Panc1 (cell line): ENCODE measurements around the gene CATSPER4. TPM values are rescaled to one million over a fixed set of nuclear protein-coding genes. Genes with fewer than 3 reads are reported as not detected.

Source experiments
- ATAC-seq: fragments of 200-7000 bp; cut with Tn5 transposase; 2 replicates; pipeline ENCODE4 v1.9.1; 2020; ENCODE audit warnings: mild to moderate bottlenecking, moderate library complexity
- BruUV-seq: library from RNA; stranded (reverse); fragments of 400-500 nt; replicated peaks from 2 replicates; lab custom pipeline; 2021; lab: Mats Ljungman, UMichigan
- CTCF ChIA-PET: fragments of 300-600 bp; sonication (Branson Sonifier 250); formaldehyde crosslinking; loops from one replicate; lab custom pipeline; 2022; ENCODE audit warnings: antibody characterized with exemption; lab: Charles Lee
- POLR2A ChIA-PET: fragments of 300-600 bp; sonication (Branson Sonifier 250); formaldehyde crosslinking; loops from one replicate; lab custom pipeline; 2022; ENCODE audit warnings: antibody characterized with exemption; lab: Charles Lee
- DNase-seq: peaks from one replicate; pipeline ENCODE4 v3.0.0-alpha.2; 2010; ENCODE audit warnings: low read depth, low spot score
- H3K27ac ChIP-seq: 2 replicates; pipeline ENCODE4 v1.5.1; 2011; ENCODE audit warnings: mild to moderate bottlenecking, low read length, inconsistent platforms
- H3K27me3 ChIP-seq: fragments of 200-500 bp; sonication (Bioruptor generic); 2 replicates; pipeline ENCODE4 v1.6.0; 2014; ENCODE audit warnings: low read length, inconsistent platforms; ENCODE audit not compliant: control insufficient read depth, insufficient read depth
- H3K36me3 ChIP-seq: fragments of 200-500 bp; sonication (Bioruptor generic); 2 replicates; pipeline ENCODE4 v1.5.1; 2014; ENCODE audit warnings: inconsistent platforms, mild to moderate bottlenecking, low read length, moderate library complexity; ENCODE audit not compliant: control insufficient read depth, insufficient read depth
- H3K4me1 ChIP-seq: 2 replicates; pipeline ENCODE4 v1.5.1; 2011; ENCODE audit warnings: inconsistent platforms, mild to moderate bottlenecking, low read length, moderate library complexity; ENCODE audit not compliant: control insufficient read depth, insufficient read depth
- H3K4me3 ChIP-seq, 2 experiments: 2 replicates each; pipeline ENCODE4 v1.5.1; 2011 to 2012; ENCODE audit warnings: low read depth in 2 of 2, low read length in 2 of 2, mild to moderate bottlenecking in 2 of 2, inconsistent platforms in 1 of 2, moderate library complexity in 1 of 2
- H3K9me3 ChIP-seq: fragments of 200-500 bp; sonication (Bioruptor generic); 2 replicates; pipeline ENCODE4 v1.5.1; 2014; ENCODE audit warnings: low read depth, mild to moderate bottlenecking, inconsistent platforms, low read length, moderate library complexity; ENCODE audit not compliant: control insufficient read depth, insufficient read depth
- POLR2AphosphoS5 ChIP-seq: IDR thresholded peaks from 2 replicates; pipeline ENCODE4 v1.6.1; 2012; ENCODE audit warnings: mild to moderate bottlenecking, low read depth, low read length, moderate library complexity
- SIN3A ChIP-seq: IDR thresholded peaks from 2 replicates; pipeline ENCODE4 v1.6.1; 2012; ENCODE audit warnings: low read depth, mild to moderate bottlenecking, low read length, moderate library complexity, borderline replicate concordance; ENCODE audit not compliant: insufficient read depth
- TCF7L2 ChIP-seq: IDR thresholded peaks from 2 replicates; pipeline ENCODE4 v1.6.1; 2011; ENCODE audit warnings: mild to moderate bottlenecking, low read depth, low read length, inconsistent platforms
- in situ Hi-C: cut with HindIII; loops from 2 replicates; pipeline ENCODE4 v1.10.0; 2016; ENCODE audit warnings: low sequenced_read_pairs, low pct_unique_long_range_greater_than_20kb
- intact Hi-C: fragments of 100-400 bp; cut with micrococcal nuclease; formaldehyde crosslinking; loops from one replicate; pipeline ENCODE4 v1.10.0; 2022; ENCODE audit not compliant: unreplicated experiment
- total RNA-seq: library from RNA; stranded (reverse); gene quantifications from one replicate; pipeline ENCODE4 v1.2.1, GENCODE V29; 2021; ENCODE audit not compliant: unreplicated experiment
- TF ChIP-seq, protein P1 (sequence below): fragments of 450-650 bp; IDR thresholded peaks from 2 replicates; pipeline ENCODE4 v1.5.1; 2017; ENCODE audit warnings: mild to moderate bottlenecking
- TF ChIP-seq, protein P2 (sequence below), 2 experiments: IDR thresholded peaks; 2 replicates each; pipeline ENCODE4 v1.6.1; 2011 to 2012; ENCODE audit warnings: low read depth in 2 of 2, control low read depth in 1 of 2, low read length in 1 of 2, mild to moderate bottlenecking in 1 of 2, moderate library complexity in 1 of 2; ENCODE audit not compliant: insufficient read depth in 1 of 2

Gene CATSPER4
- total RNA-seq, 1 experiment from 2014 or later = not detected

DNA sequence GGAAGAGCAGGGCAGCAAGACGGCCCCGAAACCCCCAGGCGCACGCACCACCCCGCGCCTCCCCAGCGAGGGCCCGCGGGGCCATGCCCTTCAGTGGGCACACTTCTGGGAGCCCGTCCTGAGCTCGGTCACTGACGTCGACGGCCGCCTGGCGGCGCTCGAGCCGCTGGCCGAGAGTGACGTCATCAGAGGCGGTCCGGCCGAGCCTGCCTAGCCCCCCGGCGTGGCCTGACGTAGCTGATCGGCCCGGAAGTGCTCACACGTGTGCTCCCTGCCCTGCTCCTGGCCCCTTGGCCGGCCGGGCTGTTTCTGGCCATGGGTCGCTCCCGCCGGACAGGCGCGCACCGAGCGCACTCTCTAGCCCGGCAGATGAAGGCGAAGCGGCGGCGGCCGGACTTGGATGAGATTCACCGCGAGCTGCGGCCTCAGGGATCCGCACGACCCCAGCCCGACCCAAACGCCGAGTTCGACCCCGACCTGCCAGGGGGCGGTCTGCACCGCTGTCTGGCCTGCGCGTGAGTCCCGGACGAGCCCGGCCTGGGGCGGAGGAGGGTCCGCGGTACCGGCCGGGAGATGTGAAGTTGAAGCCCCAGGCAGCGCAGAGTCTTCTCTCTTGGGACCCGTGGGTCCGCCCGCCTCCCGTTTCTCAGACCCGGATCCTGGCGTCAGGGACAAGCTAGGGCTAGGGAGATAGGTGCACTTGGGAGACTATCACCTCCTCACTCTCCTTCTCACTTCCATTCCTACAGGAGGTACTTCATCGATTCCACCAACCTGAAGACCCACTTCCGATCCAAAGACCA lies 20.5 kb upstream of the CATSPER4 start, which contains the start of gene ZNF593:
ZNF593 (plus strand) TSS at position 240 of the 803 bp plus-strand sequence; CDS start at position 316, 76 bp downstream.
- in situ Hi-C loops = no loop called here
- DNase-seq (peak; percentile 61), ATAC-seq (peak; percentile 97)
- ChIA-PET POLR2A (interaction anchor here (0.8 kb wide), 1 partner anchor 14 kb away, joined by 3 read pairs; no protein-coding TSS in a partner anchor), CTCF (interaction anchor here (0.5 to 1.8 kb wide), 7 partner anchors 8 to 1196 kb away, joined by 3 to 10 read pairs (median 3); partner anchors contain the start of gene CEP85)
- H3K36me3 ChIP-seq = no peaks in the 10 kb centered on the region; the same call in 1 of the 2 replicates
- peaks cover 17% of the 10 kb centered on the region for H3K4me1 ChIP-seq
- peak; percentile 94; the same call in 1 of the 2 replicates for TF ChIP-seq SIN3A
- TF ChIP-seq TCF7L2 = peak; percentile 57; the same call in 1 of the 2 replicates
- TF ChIP-seq POLR2AphosphoS5 = peak; percentile 90
- TF ChIP-seq, protein P1, sequence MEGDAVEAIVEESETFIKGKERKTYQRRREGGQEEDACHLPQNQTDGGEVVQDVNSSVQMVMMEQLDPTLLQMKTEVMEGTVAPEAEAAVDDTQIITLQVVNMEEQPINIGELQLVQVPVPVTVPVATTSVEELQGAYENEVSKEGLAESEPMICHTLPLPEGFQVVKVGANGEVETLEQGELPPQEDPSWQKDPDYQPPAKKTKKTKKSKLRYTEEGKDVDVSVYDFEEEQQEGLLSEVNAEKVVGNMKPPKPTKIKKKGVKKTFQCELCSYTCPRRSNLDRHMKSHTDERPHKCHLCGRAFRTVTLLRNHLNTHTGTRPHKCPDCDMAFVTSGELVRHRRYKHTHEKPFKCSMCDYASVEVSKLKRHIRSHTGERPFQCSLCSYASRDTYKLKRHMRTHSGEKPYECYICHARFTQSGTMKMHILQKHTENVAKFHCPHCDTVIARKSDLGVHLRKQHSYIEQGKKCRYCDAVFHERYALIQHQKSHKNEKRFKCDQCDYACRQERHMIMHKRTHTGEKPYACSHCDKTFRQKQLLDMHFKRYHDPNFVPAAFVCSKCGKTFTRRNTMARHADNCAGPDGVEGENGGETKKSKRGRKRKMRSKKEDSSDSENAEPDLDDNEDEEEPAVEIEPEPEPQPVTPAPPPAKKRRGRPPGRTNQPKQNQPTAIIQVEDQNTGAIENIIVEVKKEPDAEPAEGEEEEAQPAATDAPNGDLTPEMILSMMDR = peak; percentile 98
- TF ChIP-seq, protein P2, sequence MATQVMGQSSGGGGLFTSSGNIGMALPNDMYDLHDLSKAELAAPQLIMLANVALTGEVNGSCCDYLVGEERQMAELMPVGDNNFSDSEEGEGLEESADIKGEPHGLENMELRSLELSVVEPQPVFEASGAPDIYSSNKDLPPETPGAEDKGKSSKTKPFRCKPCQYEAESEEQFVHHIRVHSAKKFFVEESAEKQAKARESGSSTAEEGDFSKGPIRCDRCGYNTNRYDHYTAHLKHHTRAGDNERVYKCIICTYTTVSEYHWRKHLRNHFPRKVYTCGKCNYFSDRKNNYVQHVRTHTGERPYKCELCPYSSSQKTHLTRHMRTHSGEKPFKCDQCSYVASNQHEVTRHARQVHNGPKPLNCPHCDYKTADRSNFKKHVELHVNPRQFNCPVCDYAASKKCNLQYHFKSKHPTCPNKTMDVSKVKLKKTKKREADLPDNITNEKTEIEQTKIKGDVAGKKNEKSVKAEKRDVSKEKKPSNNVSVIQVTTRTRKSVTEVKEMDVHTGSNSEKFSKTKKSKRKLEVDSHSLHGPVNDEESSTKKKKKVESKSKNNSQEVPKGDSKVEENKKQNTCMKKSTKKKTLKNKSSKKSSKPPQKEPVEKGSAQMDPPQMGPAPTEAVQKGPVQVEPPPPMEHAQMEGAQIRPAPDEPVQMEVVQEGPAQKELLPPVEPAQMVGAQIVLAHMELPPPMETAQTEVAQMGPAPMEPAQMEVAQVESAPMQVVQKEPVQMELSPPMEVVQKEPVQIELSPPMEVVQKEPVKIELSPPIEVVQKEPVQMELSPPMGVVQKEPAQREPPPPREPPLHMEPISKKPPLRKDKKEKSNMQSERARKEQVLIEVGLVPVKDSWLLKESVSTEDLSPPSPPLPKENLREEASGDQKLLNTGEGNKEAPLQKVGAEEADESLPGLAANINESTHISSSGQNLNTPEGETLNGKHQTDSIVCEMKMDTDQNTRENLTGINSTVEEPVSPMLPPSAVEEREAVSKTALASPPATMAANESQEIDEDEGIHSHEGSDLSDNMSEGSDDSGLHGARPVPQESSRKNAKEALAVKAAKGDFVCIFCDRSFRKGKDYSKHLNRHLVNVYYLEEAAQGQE (IDR thresholded peaks at IDR 0.05; ENCODE audit: insufficient read depth in 1 of 2, low read depth in 2 of 2, low read length in 1 of 2) = no peak
- peak within 1 kb of the TSS; percentile 93 for H3K27ac ChIP-seq
- H3K4me3 ChIP-seq = peak within 1 kb of the TSS; percentile 87 to 95
- intact Hi-C loops = no loop called here
- H3K9me3 ChIP-seq = no peaks in the 10 kb centered on the region
- H3K27me3 ChIP-seq = no peaks in the 10 kb centered on the region
- BruUV-seq = TSS peak; percentile 99

DNA sequence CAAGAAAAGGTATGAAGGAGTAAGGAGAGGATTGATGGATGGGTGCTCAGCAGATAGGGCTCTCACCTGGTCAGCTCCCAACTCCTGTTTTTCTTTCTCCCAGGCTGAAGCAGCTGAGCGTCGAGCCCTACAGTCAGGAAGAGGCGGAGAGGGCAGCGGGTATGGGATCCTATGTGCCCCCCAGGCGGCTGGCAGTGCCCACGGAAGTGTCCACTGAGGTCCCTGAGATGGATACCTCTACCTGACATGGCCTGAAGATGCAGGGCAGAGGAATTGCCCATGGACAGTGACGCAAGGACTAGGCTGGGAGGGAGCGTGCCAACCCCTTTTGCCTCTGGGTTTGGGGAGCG lies 20.0 kb upstream of the CATSPER4 start:
- no peaks in the 10 kb centered on the region for H3K27me3 ChIP-seq
- ChIA-PET POLR2A (no interaction called here), CTCF (interaction anchor here (1.0 to 1.8 kb wide), 2 partner anchors 8 to 64 kb away, joined by 3 to 10 read pairs; partner anchors contain the start of gene CEP85)
- in situ Hi-C loops (no loop called here), intact Hi-C loops (no loop called here)
- H3K4me1 ChIP-seq = peaks cover 17% of the 10 kb centered on the region
- ATAC-seq = no peak
- DNase-seq = no peak
- peak overlapping the region; percentile 87 to 95 for H3K4me3 ChIP-seq
- peak overlapping the region; percentile 93 for H3K27ac ChIP-seq
- TF ChIP-seq, protein P1 = no peak
- TF ChIP-seq, protein P2 (IDR thresholded peaks at IDR 0.05; ENCODE audit: insufficient read depth in 1 of 2, low read depth in 2 of 2, low read length in 1 of 2) = no peak
- TF ChIP-seq POLR2AphosphoS5 (no peak), SIN3A (no peak), TCF7L2 (no peak)
- no peaks in the 10 kb centered on the region for H3K9me3 ChIP-seq
- no TSS peak for BruUV-seq
- H3K36me3 ChIP-seq = no peaks in the 10 kb centered on the region; the same call in 1 of the 2 replicates
